Lower leg skin (tissue), 4 donors: ENCODE measurements around the gene ERC2. TPM values are rescaled to one million over a fixed set of nuclear protein-coding genes. Genes with fewer than 3 reads are reported as not detected.

Experiments
- DNase-seq, 2 donors: peaks; one replicate each; pipeline ENCODE4 v3.0.0-alpha.2; 2019; ENCODE audit warnings: low spot score in 2 of 2
- H3K4me3 ChIP-seq: fragments of 200-600 bp; sonication (generic); 2 replicates; pipeline ENCODE4 v1.5.1; 2017; ENCODE audit warnings: mild to moderate bottlenecking, low read depth; ENCODE audit not compliant: poor library complexity, severe bottlenecking
- CTCF ChIP-seq, 3 donors: fragments of 450-650 bp; IDR thresholded peaks; one replicate each; pipeline ENCODE4 v1.5.1; 2016; ENCODE audit warnings: antibody characterized with exemption in 3 of 3, mild to moderate bottlenecking in 3 of 3, moderate library complexity in 2 of 3
- POLR2A ChIP-seq, 2 donors: fragments of 450-650 bp; IDR thresholded peaks; one replicate each; pipeline ENCODE4 v1.6.1; 2016 to 2017; ENCODE audit warnings: antibody characterized with exemption in 2 of 2, mild to moderate bottlenecking in 1 of 2, moderate library complexity in 1 of 2
- WGBS, 2 donors: methylation state at CpG; one replicate each; pipeline ENCODE4 v1.1.5; 2018; 5-methylcytosine and 5-hydroxymethylcytosine counted together
- intact Hi-C: fragments of 100-400 bp; cut with DNase I; formaldehyde crosslinking; loops from one replicate; pipeline ENCODE4 v1.15.0; 2023; ENCODE audit warnings: low total_unique reads
- total RNA-seq, 4 donors: library from RNA; depleted of rRNA; stranded (reverse); fragments of >200 nt; gene quantifications; one replicate each; pipeline ENCODE4 v1.1.0, GENCODE V29; 2016

Gene ERC2
- total RNA-seq, 4 donors from 2014 or later, result 0.23 to 1.3 (median 0.42) TPM; not detected in 1

DNA sequence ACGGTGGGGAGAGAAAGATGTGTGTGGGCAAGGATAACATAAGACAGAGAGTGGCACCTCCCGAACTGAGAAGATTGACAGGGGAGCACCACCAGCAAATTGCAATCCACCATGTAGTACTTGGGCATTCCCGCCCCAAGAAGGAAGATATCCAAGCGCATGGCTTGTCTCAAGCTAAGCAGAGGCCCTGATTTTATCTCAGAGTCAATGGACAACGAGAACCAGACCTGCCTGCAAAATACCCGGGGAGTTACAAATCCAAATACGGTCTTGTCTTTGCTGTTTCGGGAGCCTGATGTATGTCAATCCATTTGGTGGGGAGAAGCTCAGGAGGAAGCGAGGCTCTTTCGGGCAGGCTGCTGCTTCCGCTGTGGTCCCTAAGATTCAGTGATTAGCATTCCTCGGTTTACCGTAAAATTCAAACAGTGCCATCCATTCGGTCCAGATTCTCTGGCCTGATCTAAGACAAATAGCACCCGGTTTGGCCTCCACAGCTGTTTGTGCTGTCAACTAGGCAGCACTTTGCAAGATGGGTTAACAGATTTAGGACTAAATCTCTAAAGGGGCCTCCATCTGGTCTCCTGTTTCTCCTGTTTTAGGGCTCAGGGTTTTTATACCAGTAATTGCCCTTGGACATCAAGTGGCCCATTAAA, 883.4 kb downstream of the ERC2 start:
- intact Hi-C loops, result no loop called here
- DNase-seq, result no peak
- H3K4me3 ChIP-seq, result no peak overlapping the region
- TF ChIP-seq CTCF (IDR thresholded peaks at IDR 0.05) (no peak), POLR2A (IDR thresholded peaks at IDR 0.05) (no peak)
- 86 to 88% methylated on average over 15 of the region's 15 CpGs for WGBS, 2 donors

DNA sequence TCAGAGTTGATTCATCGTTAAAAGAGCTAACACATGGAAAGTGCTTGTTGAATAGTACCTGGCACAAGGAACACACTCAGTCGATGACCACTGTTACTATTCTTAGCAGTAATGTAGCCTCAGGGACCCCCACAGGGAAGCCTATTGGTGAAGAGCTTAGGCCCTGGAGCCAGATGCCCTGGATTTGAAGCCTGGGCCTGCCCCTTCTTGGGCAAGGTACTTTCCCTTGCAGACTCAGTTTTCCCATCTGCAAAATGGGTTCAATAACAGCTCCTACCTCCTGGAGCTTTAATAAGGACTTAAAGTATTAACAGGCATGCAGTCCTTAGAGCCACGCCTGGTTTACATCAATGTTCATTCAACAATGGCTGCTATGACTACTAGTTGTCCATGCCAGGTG, 884.2 kb downstream of the ERC2 start:
- WGBS, 2 donors, result 85 to 90% methylated on average over 3 of the region's 3 CpGs

DNA sequence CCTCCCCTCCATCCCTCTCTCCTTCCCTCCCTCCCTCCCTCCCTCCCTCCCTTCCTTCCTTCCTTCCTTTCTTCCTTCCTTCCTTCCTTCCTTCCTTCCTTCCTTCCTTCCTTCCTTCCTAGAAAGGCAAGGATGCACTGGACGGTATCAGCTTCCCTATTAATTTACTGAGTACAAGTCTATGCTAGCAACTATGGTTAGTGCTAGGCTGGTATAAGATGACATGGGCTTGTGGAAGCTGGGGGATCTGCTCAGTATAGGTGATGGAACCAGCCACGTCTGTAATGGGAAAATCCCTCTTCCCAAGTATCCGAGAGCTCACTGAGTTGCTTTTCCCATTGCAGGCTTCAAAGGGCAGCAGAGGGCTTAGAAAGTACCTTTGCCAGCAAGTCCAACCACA, 884.8 kb downstream of the ERC2 start:
- TF ChIP-seq CTCF (IDR thresholded peaks at IDR 0.05) (no peak), POLR2A (IDR thresholded peaks at IDR 0.05) (no peak)
- H3K4me3 ChIP-seq, result no peak overlapping the region
- WGBS, 2 donors, result 83 to 86% methylated on average over 3 of the region's 3 CpGs
- intact Hi-C loops, result no loop called here
- DNase-seq, result no peak

More for the DNA sequence above, 884.2 kb downstream of the ERC2 start:
- DNase-seq, result no peak
- TF ChIP-seq POLR2A (IDR thresholded peaks at IDR 0.05) (no peak), CTCF (IDR thresholded peaks at IDR 0.05) (no peak)
- no peak overlapping the region for H3K4me3 ChIP-seq
- intact Hi-C loops, result no loop called here

- H3K4me3 ChIP-seq, result no peak overlapping the region
- DNase-seq, result no peak
- 16 to 23% methylated on average over 8 of the region's 8 CpGs for WGBS, 2 donors
- no peak for TF ChIP-seq POLR2A (IDR thresholded peaks at IDR 0.05)
- TF ChIP-seq CTCF (IDR thresholded peaks at IDR 0.05), result no peak
- intact Hi-C loops, result no loop called here
Measured at GRCh38 chr3:55579496-55579895, 888.8 kb downstream of the ERC2 start.

- TF ChIP-seq CTCF (IDR thresholded peaks at IDR 0.05) (no peak), POLR2A (IDR thresholded peaks at IDR 0.05) (no peak)
- intact Hi-C loops, result no loop called here
- DNase-seq, result no peak
- 75 to 81% methylated on average over 17 of the region's 17 CpGs for whole genome bisulfite sequencing, 2 donors
- H3K4me3 ChIP-seq, result no peak overlapping the region
Measured at GRCh38 chr3:55576621-55577388, 891.5 kb downstream of the ERC2 start.
